ENCODE measurements around the gene CNTNAP2. TPM values are rescaled to one million over a fixed set of nuclear protein-coding genes. Genes with fewer than 3 reads are reported as not detected.

Gene CNTNAP2
- total and polyA plus RNA-seq, 2 donors (not counting 1 experiment from before 2014, with no cell fraction given): not detected

- no peaks in the 10 kb centered on the region for H3K9me3 ChIP-seq (ENCODE audit: control insufficient read depth, insufficient read depth, low read depth, low read length)
- no peaks in the 10 kb centered on the region for H3K4me1 ChIP-seq (ENCODE audit: control insufficient read depth, extremely low read depth, insufficient read depth, low read length)
- H3K9ac ChIP-seq (ENCODE audit: insufficient read depth, low read length): no peak overlapping the region
- H3K36me3 ChIP-seq (ENCODE audit: control insufficient read depth, insufficient read depth, low read length): no peaks in the 10 kb centered on the region
- H3K79me2 ChIP-seq (ENCODE audit: control insufficient read depth, insufficient read depth, low read length): no peaks in the 10 kb centered on the region
- H3K27ac ChIP-seq (ENCODE audit: insufficient read depth, low read length): no peak overlapping the region
- no peaks in the 10 kb centered on the region for H3K27me3 ChIP-seq (ENCODE audit: control insufficient read depth, insufficient read depth, low read length)
- H3K4me3 ChIP-seq (replicated peaks in 1 of 4; ENCODE audit: control extremely low read depth in 1 of 4, insufficient read depth in 1 of 4, low read depth in 3 of 4, low read length in 4 of 4): no peak overlapping the region
- H4K20me1 ChIP-seq (ENCODE audit: control insufficient read depth, extremely low read depth, insufficient read depth, low read length): no peaks in the 10 kb centered on the region
- no peak overlapping the region for H3K4me2 ChIP-seq (ENCODE audit: extremely low read depth, insufficient read depth, low read length)
- DNase-seq (ENCODE audit: low read depth in 2 of 2): no peak
- TF ChIP-seq, protein P1, sequence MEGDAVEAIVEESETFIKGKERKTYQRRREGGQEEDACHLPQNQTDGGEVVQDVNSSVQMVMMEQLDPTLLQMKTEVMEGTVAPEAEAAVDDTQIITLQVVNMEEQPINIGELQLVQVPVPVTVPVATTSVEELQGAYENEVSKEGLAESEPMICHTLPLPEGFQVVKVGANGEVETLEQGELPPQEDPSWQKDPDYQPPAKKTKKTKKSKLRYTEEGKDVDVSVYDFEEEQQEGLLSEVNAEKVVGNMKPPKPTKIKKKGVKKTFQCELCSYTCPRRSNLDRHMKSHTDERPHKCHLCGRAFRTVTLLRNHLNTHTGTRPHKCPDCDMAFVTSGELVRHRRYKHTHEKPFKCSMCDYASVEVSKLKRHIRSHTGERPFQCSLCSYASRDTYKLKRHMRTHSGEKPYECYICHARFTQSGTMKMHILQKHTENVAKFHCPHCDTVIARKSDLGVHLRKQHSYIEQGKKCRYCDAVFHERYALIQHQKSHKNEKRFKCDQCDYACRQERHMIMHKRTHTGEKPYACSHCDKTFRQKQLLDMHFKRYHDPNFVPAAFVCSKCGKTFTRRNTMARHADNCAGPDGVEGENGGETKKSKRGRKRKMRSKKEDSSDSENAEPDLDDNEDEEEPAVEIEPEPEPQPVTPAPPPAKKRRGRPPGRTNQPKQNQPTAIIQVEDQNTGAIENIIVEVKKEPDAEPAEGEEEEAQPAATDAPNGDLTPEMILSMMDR (conservative IDR thresholded peaks at IDR 0.05 in 1 of 2, IDR thresholded peaks at IDR 0.05 in 1 of 2; ENCODE audit: low read depth in 1 of 2, low read length in 2 of 2): no peak
- TF ChIP-seq EZH2 (IDR thresholded peaks at IDR 0.05; ENCODE audit: low read length, missing control alignments): no peak
- H2AFZ ChIP-seq (ENCODE audit: low read length): no peak overlapping the region
These were observed 1897.4 kb downstream of the CNTNAP2 start for GRCh38 chr7:148014001-148014400.

- H3K36me3 ChIP-seq (ENCODE audit: control insufficient read depth, insufficient read depth, low read length): no peaks in the 10 kb centered on the region
- DNase-seq (ENCODE audit: low read depth in 2 of 2): no peak
- H3K79me2 ChIP-seq (ENCODE audit: control insufficient read depth, insufficient read depth, low read length): no peaks in the 10 kb centered on the region
- no peaks in the 10 kb centered on the region for H3K4me1 ChIP-seq (ENCODE audit: control insufficient read depth, extremely low read depth, insufficient read depth, low read length)
- no peaks in the 10 kb centered on the region for H4K20me1 ChIP-seq (ENCODE audit: control insufficient read depth, extremely low read depth, insufficient read depth, low read length)
- H3K27ac ChIP-seq (ENCODE audit: insufficient read depth, low read length): no peak overlapping the region
- TF ChIP-seq EZH2 (IDR thresholded peaks at IDR 0.05; ENCODE audit: low read length, missing control alignments): no peak
- TF ChIP-seq, protein P1 (conservative IDR thresholded peaks at IDR 0.05 in 1 of 2, IDR thresholded peaks at IDR 0.05 in 1 of 2; ENCODE audit: low read depth in 1 of 2, low read length in 2 of 2): no peak
- H2AFZ ChIP-seq (ENCODE audit: low read length): no peak overlapping the region
- no peak overlapping the region for H3K4me2 ChIP-seq (ENCODE audit: extremely low read depth, insufficient read depth, low read length)
- no peak overlapping the region for H3K4me3 ChIP-seq (replicated peaks in 1 of 4; ENCODE audit: control extremely low read depth in 1 of 4, insufficient read depth in 1 of 4, low read depth in 3 of 4, low read length in 4 of 4)
- no peak overlapping the region for H3K9ac ChIP-seq (ENCODE audit: insufficient read depth, low read length)
- H3K9me3 ChIP-seq (ENCODE audit: control insufficient read depth, insufficient read depth, low read depth, low read length): no peaks in the 10 kb centered on the region
- H3K27me3 ChIP-seq (ENCODE audit: control insufficient read depth, insufficient read depth, low read length): no peaks in the 10 kb centered on the region
These were observed 1897.9 kb downstream of the CNTNAP2 start for GRCh38 chr7:148014541-148014940.

GRCh38 chr7:148017126-148017525 lies 1900.5 kb downstream of the CNTNAP2 start:
- Histone ChIP-seq H3K4me1 (ENCODE audit: control insufficient read depth, extremely low read depth, insufficient read depth, low read length) (no peaks in the 10 kb centered on the region), H4K20me1 (ENCODE audit: control insufficient read depth, extremely low read depth, insufficient read depth, low read length) (no peaks in the 10 kb centered on the region), H3K9ac (ENCODE audit: insufficient read depth, low read length) (no peak overlapping the region), H3K9me3 (ENCODE audit: control insufficient read depth, insufficient read depth, low read depth, low read length) (no peaks in the 10 kb centered on the region), H3K4me2 (ENCODE audit: extremely low read depth, insufficient read depth, low read length) (no peak overlapping the region), H3K4me3 (replicated peaks in 1 of 4; ENCODE audit: control extremely low read depth in 1 of 4, insufficient read depth in 1 of 4, low read depth in 3 of 4, low read length in 4 of 4) (no peak overlapping the region), H3K36me3 (ENCODE audit: control insufficient read depth, insufficient read depth, low read length) (no peaks in the 10 kb centered on the region), H3K27ac (ENCODE audit: insufficient read depth, low read length) (no peak overlapping the region), H2AFZ (ENCODE audit: low read length) (no peak overlapping the region), H3K79me2 (ENCODE audit: control insufficient read depth, insufficient read depth, low read length) (no peaks in the 10 kb centered on the region), H3K27me3 (ENCODE audit: control insufficient read depth, insufficient read depth, low read length) (no peaks in the 10 kb centered on the region)
- TF ChIP-seq, protein P1 (conservative IDR thresholded peaks at IDR 0.05 in 1 of 2, IDR thresholded peaks at IDR 0.05 in 1 of 2; ENCODE audit: low read depth in 1 of 2, low read length in 2 of 2): no peak
- no peak for TF ChIP-seq EZH2 (IDR thresholded peaks at IDR 0.05; ENCODE audit: low read length, missing control alignments)
- no peak for DNase-seq (ENCODE audit: low read depth in 2 of 2)

Measured in fibroblast of lung (primary cell).